HepG2 (cell line): ENCODE data around the gene SYPL2. TPM values are rescaled to one million over a fixed set of nuclear protein-coding genes. Genes with fewer than 3 reads are reported as not detected.

Source experiments
- ATAC-seq: fragments of 200-7000 bp; cut with Tn5 transposase; 3 replicates; pipeline ENCODE4 v1.9.1; 2020; ENCODE audit warnings: mild to moderate bottlenecking, moderate library complexity
- BruUV-seq: library from RNA; stranded (reverse); fragments of 400-500 nt; replicated peaks from 2 replicates; lab custom pipeline; 2021; lab: Mats Ljungman, UMichigan
- CTCF ChIA-PET: fragments of 300-600 bp; formaldehyde crosslinking; extraction: SDS; loops from one replicate; lab custom pipeline; 2021; ENCODE audit warnings: low total read pairs, inconsistent platforms, low intra/inter-chr PET ratio; lab: Yijun Ruan, JAX
- POLR2A ChIA-PET: fragments of 350-600 bp; sonication (Branson Sonifier 250); formaldehyde crosslinking; loops from one replicate; lab custom pipeline; 2020; ENCODE audit warnings: antibody characterized with exemption, inconsistent platforms; lab: Yijun Ruan, JAX
- DNase-seq: peaks from one replicate; pipeline ENCODE4 v3.0.0-alpha.2; 2015; ENCODE audit warnings: low spot score
- FAIRE-seq: peaks from 3 replicates; lab custom pipeline; 2011; peaks lifted over from hg19 to GRCh38; lab: Jason Lieb, UNC
- H2AFZ ChIP-seq: one replicate; pipeline ENCODE4 v1.6.1; 2011; ENCODE audit warnings: low read length, inconsistent platforms
- H3K27ac ChIP-seq: fragments of 300-600 bp; 3 replicates; pipeline ENCODE4 v1.8.0; 2011; ENCODE audit warnings: mixed run types, mild to moderate bottlenecking, mixed read lengths, low read length, inconsistent platforms; ENCODE audit not compliant: insufficient read depth; ENCODE audit errors: extremely low read length
- H3K27me3 ChIP-seq, 2 experiments: fragments of 200-600 bp in 1 of 2; 2 replicates in 1 of 2; 3 replicates in 1 of 2; pipeline versions ENCODE4 v1.6.0 to v1.8.0; 2011; ENCODE audit warnings: low read length in 2 of 2, mild to moderate bottlenecking in 2 of 2, moderate library complexity in 2 of 2, inconsistent platforms in 1 of 2; ENCODE audit not compliant: insufficient read depth in 2 of 2, control insufficient read depth in 1 of 2
- H3K36me3 ChIP-seq, 2 experiments: fragments of 200-600 bp in 1 of 2; replicated peaks in 1 of 2; 2 replicates in 1 of 2; 3 replicates in 1 of 2; pipeline versions ENCODE4 v1.5.1 to v1.8.0; 2011; ENCODE audit warnings: low read length in 2 of 2, inconsistent platforms in 1 of 2; ENCODE audit not compliant: insufficient read depth in 2 of 2, control insufficient read depth in 1 of 2
- H3K4me1 ChIP-seq: 2 replicates; pipeline ENCODE4 v1.5.1; 2012; ENCODE audit warnings: low read length, inconsistent platforms; ENCODE audit not compliant: insufficient read depth
- H3K4me2 ChIP-seq: 2 replicates; pipeline ENCODE4 v1.6.0; 2011; ENCODE audit warnings: low read depth, low read length, inconsistent platforms
- H3K4me3 ChIP-seq, 3 experiments: fragments of 200-600 bp in 1 of 3; sonication (generic), shearing (Covaris generic) in 1 of 3; replicated peaks in 1 of 3; 2 replicates each; pipeline ENCODE4 v1.5.1; 2011 to 2016; ENCODE audit warnings: low read length in 3 of 3, inconsistent platforms in 2 of 3, low read depth in 2 of 3, mild to moderate bottlenecking in 2 of 3, control low read depth in 1 of 3, mixed read lengths in 1 of 3; ENCODE audit not compliant: insufficient read depth in 1 of 3
- H3K79me2 ChIP-seq: one replicate; pipeline ENCODE4 v1.6.1; 2011; ENCODE audit warnings: low read length, inconsistent platforms; ENCODE audit not compliant: insufficient read depth
- H3K9ac ChIP-seq: 2 replicates; pipeline ENCODE4 v1.6.0; 2011; ENCODE audit warnings: mild to moderate bottlenecking, low read depth, low read length, inconsistent platforms; ENCODE audit not compliant: insufficient read depth
- H3K9me3 ChIP-seq: 2 replicates; pipeline ENCODE4 v1.5.1; 2012; ENCODE audit warnings: mild to moderate bottlenecking, low read length
- H4K20me1 ChIP-seq: 2 replicates; pipeline ENCODE4 v1.6.0; 2011; ENCODE audit warnings: inconsistent platforms, mild to moderate bottlenecking, low read length, moderate library complexity; ENCODE audit not compliant: insufficient read depth
- CC2D1A ChIP-seq: sonication (generic); formaldehyde crosslinking; IDR thresholded peaks from 2 replicates; pipeline ENCODE4 v1.8.1; 2023; ENCODE audit warnings: mild to moderate bottlenecking, missing genetic modification reagents
- MTF1 ChIP-seq: sonication (generic); formaldehyde crosslinking; IDR thresholded peaks from 2 replicates; pipeline ENCODE4 v1.5.0; 2020; ENCODE audit warnings: missing genetic modification reagents
- NFKBIZ ChIP-seq: IDR thresholded peaks from 2 replicates; pipeline ENCODE4 v1.6.1; 2018; ENCODE audit warnings: missing genetic modification reagents, missing compliant biosample characterization
- PCBP1 ChIP-seq: fragments of 200-400 bp; formaldehyde crosslinking; IDR thresholded peaks from 2 replicates; pipeline ENCODE4 v1.6.1; 2017; ENCODE audit warnings: mild to moderate bottlenecking, low read depth, low read length, borderline replicate concordance
- REST ChIP-seq, 2 experiments: IDR thresholded peaks; 2 replicates each; pipeline ENCODE4 v1.6.1; 2011 to 2012; ENCODE audit warnings: low read length in 2 of 2, borderline replicate concordance in 1 of 2, low read depth in 1 of 2, mild to moderate bottlenecking in 1 of 2, moderate library complexity in 1 of 2
- UBTF ChIP-seq: sonication (generic); formaldehyde crosslinking; IDR thresholded peaks from 2 replicates; pipeline ENCODE4 v1.4.0; 2020; ENCODE audit warnings: mild to moderate bottlenecking, missing genetic modification reagents
- ZBTB49 ChIP-seq: sonication (generic); formaldehyde crosslinking; IDR thresholded peaks from 2 replicates; pipeline ENCODE4 v1.4.0; 2020; ENCODE audit warnings: missing genetic modification reagents, borderline replicate concordance
- ZFY ChIP-seq: sonication (generic); formaldehyde crosslinking; IDR thresholded peaks from 2 replicates; pipeline ENCODE4 v1.4.0; 2020; ENCODE audit warnings: missing genetic modification reagents
- WGBS: methylation state at CpG from one replicate; pipeline ENCODE4 v1.1.6; 2017; ENCODE audit warnings: low lambda C conversion rate; 5-methylcytosine and 5-hydroxymethylcytosine counted together
- in situ Hi-C: cut with HindIII; loops from 2 replicates; pipeline ENCODE4 v1.10.0; 2017; ENCODE audit warnings: low pct_unique_long_range_greater_than_20kb; ENCODE audit not compliant: extremely low pct_ligation_motif_present
- intact Hi-C: fragments of 100-400 bp; cut with micrococcal nuclease; formaldehyde crosslinking; loops from one replicate; pipeline ENCODE4 v1.10.0; 2022; ENCODE audit not compliant: unreplicated experiment
- polyA plus RNA-seq, 8 experiments: library from polyadenylated mRNA; depleted of rRNA in 3 of 8; stranded (reverse) in 7 of 8; unstranded in 1 of 8; fragments of >200 nt; fragmentation: Illumina TruSeq in 4 of 8; extraction: Trizol in 4 of 8; gene quantifications; 2 replicates each; pipeline versions ENCODE4 v1.2.1 to v1.2.3, GENCODE V29; 2011 to 2016; ENCODE audit warnings: low read depth in 4 of 8, missing spikeins in 1 of 8, mixed read lengths in 1 of 8; ENCODE audit not compliant: insufficient read depth in 1 of 8
- total RNA-seq, 5 experiments: library from RNA; depleted of rRNA; stranded (reverse); fragments of >200 nt; fragmentation: Illumina TruSeq; extraction: Trizol; gene quantifications; 2 replicates each; pipeline ENCODE4 v1.2.3, GENCODE V29; 2016; ENCODE audit warnings: low read depth in 1 of 5

SYPL2 gene
- total and polyA plus RNA-seq, 2 of the 13 experiments (the other 11 are each of a cell fraction or from before 2014, with no cell fraction given), result 0.17 to 0.24 TPM

- intact Hi-C loops, result no loop called here
- no peak overlapping the region for H2AFZ ChIP-seq
- no peaks in the 10 kb centered on the region for H4K20me1 ChIP-seq
- no peak overlapping the region for H3K9ac ChIP-seq
- ChIA-PET CTCF (interaction anchor here (5.1 kb wide), 1 partner anchor 37 kb away, joined by 81 read pairs; no protein-coding TSS in a partner anchor), POLR2A (interaction anchor here (1.4 kb wide), 1 partner anchor 144 kb away, joined by 3 read pairs; no protein-coding TSS in a partner anchor)
- no peaks in the 10 kb centered on the region for H3K27me3 ChIP-seq
- in situ Hi-C loops, result no loop called here
- TF ChIP-seq MTF1, result no peak
- no peak for TF ChIP-seq ZBTB49 (CRISPR knock-in tag)
- FAIRE-seq (no peak), DNase-seq (no peak), ATAC-seq (no peak)
- H3K36me3 ChIP-seq, result peaks cover 2 to 6% of the 10 kb centered on the region in 2 experiments; a peak in 2 of 5 replicates
- no peak overlapping the region for H3K4me2 ChIP-seq
- BruUV-seq, result no TSS peak
- no peak overlapping the region for H3K4me3 ChIP-seq
- H3K9me3 ChIP-seq, result no peaks in the 10 kb centered on the region
- H3K27ac ChIP-seq, result no peak overlapping the region
- H3K4me1 ChIP-seq, result peaks cover 18% of the 10 kb centered on the region
- H3K79me2 ChIP-seq, result no peaks in the 10 kb centered on the region
- WGBS, result 91% methylated on average over 4 of the region's 7 CpGs
These were observed 29.4 kb downstream of the SYPL2 start for GRCh38 chr1:109495738-109496137.

GRCh38 chr1:109497449-109498160 lies 31.3 kb downstream of the SYPL2 start:
- intact Hi-C loops (loop anchor here (1.0 kb wide), 1 partner anchor 35 kb away; no protein-coding TSS in a partner anchor), in situ Hi-C loops (no loop called here)
- DNase-seq, result no peak
- Histone ChIP-seq H3K9ac (no peak overlapping the region), H2AFZ (no peak overlapping the region), H3K36me3 (peaks cover 2 to 6% of the 10 kb centered on the region in 2 experiments; a peak in 2 of 5 replicates), H3K79me2 (no peaks in the 10 kb centered on the region), H3K4me3 (no peak overlapping the region), H3K4me2 (no peak overlapping the region), H4K20me1 (no peaks in the 10 kb centered on the region), H3K27me3 (no peaks in the 10 kb centered on the region), H3K4me1 (peaks cover 18% of the 10 kb centered on the region), H3K9me3 (no peaks in the 10 kb centered on the region), H3K27ac (no peak overlapping the region)
- ChIA-PET CTCF (interaction anchor here (5.1 kb wide), 1 partner anchor 35 kb away, joined by 81 read pairs; no protein-coding TSS in a partner anchor), POLR2A (no interaction called here)
- no peak for FAIRE-seq
- no peak for ATAC-seq
- WGBS, result 86% methylated on average over 7 of the region's 9 CpGs
- BruUV-seq, result no TSS peak
- no peak for TF ChIP-seq REST (IDR thresholded peaks at IDR 0.05; ENCODE audit: borderline replicate concordance in 1 of 2, low read depth in 1 of 2, low read length in 2 of 2)
- TF ChIP-seq NFKBIZ (CRISPR knock-in tag), result no peak
- no peak for TF ChIP-seq PCBP1
- no peak for TF ChIP-seq UBTF (CRISPR knock-in tag)
- no peak for TF ChIP-seq ZFY (CRISPR knock-in tag)
- no peak for TF ChIP-seq CC2D1A (CRISPR knock-in tag)
